Natural killer cell (primary cell): ENCODE results near the gene TSKS. TPM values are rescaled to one million over a fixed set of nuclear protein-coding genes. Genes with fewer than 3 reads are reported as not detected.

Source experiments
- ATAC-seq, 3 donors: fragments of 150-1000 bp in 2 of 3; fragments of 200-7000 bp in 1 of 3; cut with Tn5 transposase; 1 replicate in 1 of 3; 2 replicates in 2 of 3; pipeline ENCODE4 v1.10.0; 2021; ENCODE audit warnings: mild to moderate bottlenecking in 2 of 3, moderate library complexity in 2 of 3
- DNase-seq, 2 donors: peaks; one replicate each; pipeline versions ENCODE4 v3.0.0 to v3.0.0-alpha.2; 2013 to 2021; ENCODE audit warnings: mixed read lengths in 1 of 2
- H3K27ac ChIP-seq: one replicate; pipeline ENCODE4 v1.5.1; 2013; ENCODE audit warnings: mild to moderate bottlenecking, low read length
- H3K27me3 ChIP-seq: one replicate; pipeline ENCODE4 v1.6.1; 2013; ENCODE audit warnings: low read length; ENCODE audit not compliant: control insufficient read depth, insufficient read depth
- H3K36me3 ChIP-seq: one replicate; pipeline ENCODE4 v1.6.1; 2013; ENCODE audit warnings: low read length; ENCODE audit not compliant: control insufficient read depth, insufficient read depth
- H3K4me1 ChIP-seq: one replicate; pipeline ENCODE4 v1.6.1; 2013; ENCODE audit warnings: low read length; ENCODE audit not compliant: control insufficient read depth, insufficient read depth
- H3K4me3 ChIP-seq: one replicate; pipeline ENCODE4 v1.5.1; 2013; ENCODE audit warnings: low read length
- H3K9me3 ChIP-seq: one replicate; pipeline ENCODE4 v1.6.1; 2013; ENCODE audit warnings: low read length; ENCODE audit not compliant: control insufficient read depth, insufficient read depth
- H3K27ac Mint-ChIP-seq, 2 donors: one replicate each; pipeline ENCODE4 v1.8.0; 2022; ENCODE audit warnings: mild to moderate bottlenecking in 2 of 2, mixed read lengths in 2 of 2, moderate library complexity in 1 of 2
- H3K27me3 Mint-ChIP-seq, 2 donors: one replicate each; pipeline ENCODE4 v1.8.0; 2022; ENCODE audit warnings: low read depth in 2 of 2, mixed read lengths in 2 of 2
- H3K36me3 Mint-ChIP-seq: one replicate; pipeline ENCODE4 v1.8.0; 2022; ENCODE audit warnings: mixed read lengths
- H3K4me1 Mint-ChIP-seq, 2 donors: one replicate each; pipeline ENCODE4 v1.8.0; 2022; ENCODE audit warnings: mixed read lengths in 2 of 2
- H3K4me3 Mint-ChIP-seq: one replicate; pipeline ENCODE4 v1.8.0; 2022; ENCODE audit warnings: mild to moderate bottlenecking, moderate library complexity, mixed read lengths
- H3K9me3 Mint-ChIP-seq, 2 donors: one replicate each; pipeline ENCODE4 v1.8.0; 2022; ENCODE audit warnings: mixed read lengths in 2 of 2
- CTCF ChIP-seq: fragments of 200-600 bp; IDR thresholded peaks from one replicate; pipeline ENCODE4 v1.8.0; 2022; ENCODE audit warnings: antibody characterized with exemption
- WGBS: methylation state at CpG from one replicate; pipeline ENCODE4 v1.1.7; 2013; ENCODE audit warnings: missing lambda C conversion rate; ENCODE audit not compliant: insufficient coverage; 5-methylcytosine and 5-hydroxymethylcytosine counted together
- intact Hi-C: fragments of 100-400 bp; cut with micrococcal nuclease; formaldehyde crosslinking; loops from one replicate; pipeline ENCODE4 v1.14.2; 2022
- total RNA-seq, 4 donors: library from RNA; stranded (reverse); fragments of 120-200 nt in 1 of 4; gene quantifications; one replicate each; pipeline versions ENCODE4 v1.2.3 to v1.2.4, GENCODE V29; 2013 to 2022

The TSKS gene
- total RNA-seq, 3 donors from 2014 or later (not counting 1 experiment from before 2014, with no cell fraction given): 0.35 to 2.4 (median 1.7) TPM

DNA sequence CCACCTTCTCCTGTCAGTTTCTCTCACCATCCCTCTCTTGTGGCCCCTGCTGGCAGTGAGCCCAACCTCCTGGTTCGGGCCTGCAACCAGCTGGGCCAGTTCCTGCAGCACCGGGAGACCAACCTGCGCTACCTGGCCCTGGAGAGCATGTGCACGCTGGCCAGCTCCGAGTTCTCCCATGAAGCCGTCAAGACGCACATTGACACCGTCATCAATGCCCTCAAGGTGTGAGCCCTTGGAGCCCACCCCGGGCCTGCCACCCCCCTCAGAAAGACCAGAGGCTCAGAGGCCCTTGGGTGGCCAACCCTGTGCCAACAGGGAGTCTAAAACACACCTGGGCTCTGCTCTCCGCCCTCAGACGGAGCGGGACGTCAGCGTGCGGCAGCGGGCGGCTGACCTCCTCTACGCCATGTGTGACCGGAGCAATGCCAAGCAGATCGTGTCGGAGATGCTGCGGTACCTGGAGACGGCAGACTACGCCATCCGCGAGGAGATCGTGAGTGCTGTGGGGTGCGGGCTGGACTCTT is 36.2 kb upstream of the TSKS start:
- no peaks in the 10 kb centered on the region for H3K27me3 ChIP-seq
- WGBS: 98% methylated on average over 28 of the region's 28 CpGs
- Mint-ChIP-seq H3K9me3 (no peaks in the 10 kb centered on the region), H3K4me3 (no peak overlapping the region), H3K27ac (no peak overlapping the region), H3K36me3 (no peaks in the 10 kb centered on the region), H3K27me3 (no peaks in the 10 kb centered on the region), H3K4me1 (no peaks in the 10 kb centered on the region)
- TF ChIP-seq CTCF: no peak
- no peak overlapping the region for H3K4me3 ChIP-seq
- no peak overlapping the region for H3K27ac ChIP-seq
- intact Hi-C loops: no loop called here
- H3K4me1 ChIP-seq: no peaks in the 10 kb centered on the region
- no peak for ATAC-seq
- peaks cover 82% of the 10 kb centered on the region for H3K36me3 ChIP-seq
- no peak for DNase-seq
- H3K9me3 ChIP-seq: no peaks in the 10 kb centered on the region

GRCh38 chr19:49798574-49798973 is 35.5 kb upstream of the TSKS start:
- Histone ChIP-seq H3K4me1 (no peaks in the 10 kb centered on the region), H3K4me3 (no peak overlapping the region), H3K27me3 (no peaks in the 10 kb centered on the region), H3K27ac (no peak overlapping the region), H3K36me3 (peaks cover 84% of the 10 kb centered on the region), H3K9me3 (no peaks in the 10 kb centered on the region)
- Mint-ChIP-seq H3K4me3 (no peak overlapping the region), H3K4me1 (no peaks in the 10 kb centered on the region), H3K27ac (no peak overlapping the region), H3K36me3 (no peaks in the 10 kb centered on the region), H3K9me3 (no peaks in the 10 kb centered on the region), H3K27me3 (no peaks in the 10 kb centered on the region)
- no peak for DNase-seq
- 96% methylated on average over 11 of the region's 11 CpGs for WGBS
- intact Hi-C loops: no loop called here
- no peak for TF ChIP-seq CTCF
- no peak for ATAC-seq

- Mint-ChIP-seq H3K4me1 (peaks cover 0 to 9% of the 10 kb centered on the region in 2 donors), H3K4me3 (no peak overlapping the region), H3K27ac (no peak overlapping the region), H3K36me3 (no peaks in the 10 kb centered on the region), H3K9me3 (no peaks in the 10 kb centered on the region), H3K27me3 (no peaks in the 10 kb centered on the region)
- Histone ChIP-seq H3K27ac (no peak overlapping the region), H3K9me3 (no peaks in the 10 kb centered on the region), H3K27me3 (no peaks in the 10 kb centered on the region), H3K4me3 (no peak overlapping the region), H3K36me3 (peaks cover 78% of the 10 kb centered on the region), H3K4me1 (no peaks in the 10 kb centered on the region)
- DNase-seq (no peak), ATAC-seq (no peak)
- WGBS: 98% methylated on average over 20 of the region's 20 CpGs
- TF ChIP-seq CTCF: no peak
- intact Hi-C loops: no loop called here
Observed at GRCh38 chr19:49795615-49796014, 32.5 kb upstream of the TSKS start.

- H3K27me3 ChIP-seq: no peaks in the 10 kb centered on the region
- WGBS: 92% methylated on average over 6 of the region's 6 CpGs
- Mint-ChIP-seq H3K9me3 (no peaks in the 10 kb centered on the region), H3K27me3 (no peaks in the 10 kb centered on the region), H3K4me3 (no peak overlapping the region), H3K36me3 (no peaks in the 10 kb centered on the region), H3K4me1 (peaks cover 7 to 16% of the 10 kb centered on the region in 2 donors), H3K27ac (peak overlapping the region in 1 of 2 donors; percentile 40)
- no peaks in the 10 kb centered on the region for H3K9me3 ChIP-seq
- no peak for ATAC-seq
- no peak overlapping the region for H3K4me3 ChIP-seq
- no peaks in the 10 kb centered on the region for H3K4me1 ChIP-seq
- H3K27ac ChIP-seq: no peak overlapping the region
- peaks cover 68% of the 10 kb centered on the region for H3K36me3 ChIP-seq
- TF ChIP-seq CTCF: no peak
- no peak for DNase-seq
- intact Hi-C loops: no loop called here
Observed at GRCh38 chr19:49793561-49793840, 30.4 kb upstream of the TSKS start.
